B cell (primary cell): ENCODE results near the gene ACADM.

Experiments used
- EZH2 ChIP-seq: IDR thresholded peaks from 2 replicates; pipeline ENCODE4 v1.6.1; 2012; ENCODE audit warnings: borderline replicate concordance, low read depth, mild to moderate bottlenecking, moderate library complexity, low read length; ENCODE audit not compliant: insufficient read depth, poor library complexity, severe bottlenecking
- TF ChIP-seq, protein P1 (sequence below): fragments of 200-600 bp; IDR thresholded peaks from one replicate; pipeline ENCODE4 v1.8.0; 2022; ENCODE audit warnings: antibody characterized with exemption, mild to moderate bottlenecking

DNA sequence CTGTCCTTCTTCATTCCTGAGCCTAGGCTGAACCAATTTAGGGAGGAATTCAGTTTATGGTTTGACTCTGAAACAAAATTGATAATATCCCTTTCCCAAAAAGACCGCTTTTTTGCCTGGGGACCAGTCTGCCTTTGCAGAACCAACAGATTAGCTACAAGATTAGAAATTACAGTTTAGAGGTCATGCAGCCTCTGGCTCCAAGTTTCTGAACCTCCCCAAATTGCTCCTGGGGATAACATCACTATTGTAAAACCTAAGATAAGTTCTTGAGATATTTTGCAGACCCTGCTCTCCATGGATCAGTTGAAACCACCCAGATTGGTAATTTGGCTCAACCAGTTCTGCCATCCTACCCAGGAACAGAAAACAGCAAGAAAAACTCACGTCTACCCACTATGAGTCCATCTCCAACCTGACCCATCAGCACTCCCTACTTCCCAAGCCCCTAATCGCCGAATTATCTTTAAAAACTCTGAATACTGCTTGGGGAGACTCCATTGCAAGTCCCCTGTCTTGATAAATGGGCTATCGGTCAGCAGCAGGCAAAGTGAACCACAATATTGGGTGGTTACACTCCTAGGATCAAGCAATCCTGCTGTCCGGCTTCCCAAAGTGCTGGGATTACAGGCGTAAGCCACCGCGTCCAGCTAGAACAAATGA, 60.9 kb downstream of the ACADM start:
- TF ChIP-seq, protein P1, sequence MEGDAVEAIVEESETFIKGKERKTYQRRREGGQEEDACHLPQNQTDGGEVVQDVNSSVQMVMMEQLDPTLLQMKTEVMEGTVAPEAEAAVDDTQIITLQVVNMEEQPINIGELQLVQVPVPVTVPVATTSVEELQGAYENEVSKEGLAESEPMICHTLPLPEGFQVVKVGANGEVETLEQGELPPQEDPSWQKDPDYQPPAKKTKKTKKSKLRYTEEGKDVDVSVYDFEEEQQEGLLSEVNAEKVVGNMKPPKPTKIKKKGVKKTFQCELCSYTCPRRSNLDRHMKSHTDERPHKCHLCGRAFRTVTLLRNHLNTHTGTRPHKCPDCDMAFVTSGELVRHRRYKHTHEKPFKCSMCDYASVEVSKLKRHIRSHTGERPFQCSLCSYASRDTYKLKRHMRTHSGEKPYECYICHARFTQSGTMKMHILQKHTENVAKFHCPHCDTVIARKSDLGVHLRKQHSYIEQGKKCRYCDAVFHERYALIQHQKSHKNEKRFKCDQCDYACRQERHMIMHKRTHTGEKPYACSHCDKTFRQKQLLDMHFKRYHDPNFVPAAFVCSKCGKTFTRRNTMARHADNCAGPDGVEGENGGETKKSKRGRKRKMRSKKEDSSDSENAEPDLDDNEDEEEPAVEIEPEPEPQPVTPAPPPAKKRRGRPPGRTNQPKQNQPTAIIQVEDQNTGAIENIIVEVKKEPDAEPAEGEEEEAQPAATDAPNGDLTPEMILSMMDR = no peak
- TF ChIP-seq EZH2 = no peak
